ENCODE results near the gene KCNQ2.

The KCNQ2 gene

GRCh38 chr20:63356511-63356910 is 115.9 kb downstream of the KCNQ2 start:
- H2AFZ ChIP-seq (ENCODE audit: low read length, unreplicated experiment) = no peak overlapping the region
- H3K79me2 ChIP-seq (ENCODE audit: control insufficient read depth, insufficient read depth, low read length, unreplicated experiment) = no peaks in the 10 kb centered on the region
- H3K36me3 ChIP-seq (ENCODE audit: insufficient read depth, low read length) = no peaks in the 10 kb centered on the region
- no peaks in the 10 kb centered on the region for H3K4me1 ChIP-seq (ENCODE audit: control insufficient read depth, insufficient read depth, low read length, unreplicated experiment)
- no peak overlapping the region for H3K4me3 ChIP-seq (ENCODE audit: low read depth, low read length)
- H3K27me3 ChIP-seq (ENCODE audit: insufficient read depth, low read length) = peaks cover 14% of the 10 kb centered on the region
- H3K27ac ChIP-seq (ENCODE audit: low read depth, low read length) = no peak overlapping the region

- Histone ChIP-seq H2AFZ (ENCODE audit: low read length, unreplicated experiment) (no peak overlapping the region), H3K79me2 (ENCODE audit: control insufficient read depth, insufficient read depth, low read length, unreplicated experiment) (no peaks in the 10 kb centered on the region), H3K4me1 (ENCODE audit: control insufficient read depth, insufficient read depth, low read length, unreplicated experiment) (no peaks in the 10 kb centered on the region), H3K4me3 (ENCODE audit: low read depth, low read length) (no peak overlapping the region), H3K36me3 (ENCODE audit: insufficient read depth, low read length) (no peaks in the 10 kb centered on the region), H3K27me3 (ENCODE audit: insufficient read depth, low read length) (peaks cover 11% of the 10 kb centered on the region), H3K27ac (ENCODE audit: low read depth, low read length) (no peak overlapping the region)
Observed at GRCh38 chr20:63355781-63356295, 116.6 kb downstream of the KCNQ2 start.

GRCh38 chr20:63354636-63355350 is 117.7 kb downstream of the KCNQ2 start:
- Histone ChIP-seq H3K27me3 (ENCODE audit: insufficient read depth, low read length) (peaks cover under 1% of the 10 kb centered on the region), H3K27ac (ENCODE audit: low read depth, low read length) (no peak overlapping the region), H3K4me1 (ENCODE audit: control insufficient read depth, insufficient read depth, low read length, unreplicated experiment) (no peaks in the 10 kb centered on the region), H2AFZ (ENCODE audit: low read length, unreplicated experiment) (no peak overlapping the region), H3K4me3 (ENCODE audit: low read depth, low read length) (no peak overlapping the region), H3K36me3 (ENCODE audit: insufficient read depth, low read length) (no peaks in the 10 kb centered on the region), H3K79me2 (ENCODE audit: control insufficient read depth, insufficient read depth, low read length, unreplicated experiment) (no peaks in the 10 kb centered on the region)

- H3K36me3 ChIP-seq (ENCODE audit: insufficient read depth, low read length) = no peaks in the 10 kb centered on the region
- no peak overlapping the region for H2AFZ ChIP-seq (ENCODE audit: low read length, unreplicated experiment)
- no peaks in the 10 kb centered on the region for H3K27me3 ChIP-seq (ENCODE audit: insufficient read depth, low read length)
- no peaks in the 10 kb centered on the region for H3K79me2 ChIP-seq (ENCODE audit: control insufficient read depth, insufficient read depth, low read length, unreplicated experiment)
- no peak overlapping the region for H3K4me3 ChIP-seq (ENCODE audit: low read depth, low read length)
- H3K27ac ChIP-seq (ENCODE audit: low read depth, low read length) = no peak overlapping the region
- no peaks in the 10 kb centered on the region for H3K4me1 ChIP-seq (ENCODE audit: control insufficient read depth, insufficient read depth, low read length, unreplicated experiment)
Observed at GRCh38 chr20:63352811-63353221, 119.6 kb downstream of the KCNQ2 start.

GRCh38 chr20:63351811-63352591 is 120.5 kb downstream of the KCNQ2 start:
- no peak overlapping the region for H3K27ac ChIP-seq (ENCODE audit: low read depth, low read length)
- no peaks in the 10 kb centered on the region for H3K4me1 ChIP-seq (ENCODE audit: control insufficient read depth, insufficient read depth, low read length, unreplicated experiment)
- no peaks in the 10 kb centered on the region for H3K27me3 ChIP-seq (ENCODE audit: insufficient read depth, low read length)
- H3K79me2 ChIP-seq (ENCODE audit: control insufficient read depth, insufficient read depth, low read length, unreplicated experiment) = no peaks in the 10 kb centered on the region
- no peaks in the 10 kb centered on the region for H3K36me3 ChIP-seq (ENCODE audit: insufficient read depth, low read length)
- no peak overlapping the region for H2AFZ ChIP-seq (ENCODE audit: low read length, unreplicated experiment)
- H3K4me3 ChIP-seq (ENCODE audit: low read depth, low read length) = no peak overlapping the region

GRCh38 chr20:63351326-63351700 is 121.1 kb downstream of the KCNQ2 start:
- no peak overlapping the region for H3K27ac ChIP-seq (ENCODE audit: low read depth, low read length)
- no peaks in the 10 kb centered on the region for H3K79me2 ChIP-seq (ENCODE audit: control insufficient read depth, insufficient read depth, low read length, unreplicated experiment)
- no peaks in the 10 kb centered on the region for H3K36me3 ChIP-seq (ENCODE audit: insufficient read depth, low read length)
- H3K4me1 ChIP-seq (ENCODE audit: control insufficient read depth, insufficient read depth, low read length, unreplicated experiment) = no peaks in the 10 kb centered on the region
- peaks cover under 1% of the 10 kb centered on the region; the same call in 1 of the 2 replicates for H3K27me3 ChIP-seq (ENCODE audit: insufficient read depth, low read length)
- H2AFZ ChIP-seq (ENCODE audit: low read length, unreplicated experiment) = no peak overlapping the region
- H3K4me3 ChIP-seq (ENCODE audit: low read depth, low read length) = no peak overlapping the region

DNA sequence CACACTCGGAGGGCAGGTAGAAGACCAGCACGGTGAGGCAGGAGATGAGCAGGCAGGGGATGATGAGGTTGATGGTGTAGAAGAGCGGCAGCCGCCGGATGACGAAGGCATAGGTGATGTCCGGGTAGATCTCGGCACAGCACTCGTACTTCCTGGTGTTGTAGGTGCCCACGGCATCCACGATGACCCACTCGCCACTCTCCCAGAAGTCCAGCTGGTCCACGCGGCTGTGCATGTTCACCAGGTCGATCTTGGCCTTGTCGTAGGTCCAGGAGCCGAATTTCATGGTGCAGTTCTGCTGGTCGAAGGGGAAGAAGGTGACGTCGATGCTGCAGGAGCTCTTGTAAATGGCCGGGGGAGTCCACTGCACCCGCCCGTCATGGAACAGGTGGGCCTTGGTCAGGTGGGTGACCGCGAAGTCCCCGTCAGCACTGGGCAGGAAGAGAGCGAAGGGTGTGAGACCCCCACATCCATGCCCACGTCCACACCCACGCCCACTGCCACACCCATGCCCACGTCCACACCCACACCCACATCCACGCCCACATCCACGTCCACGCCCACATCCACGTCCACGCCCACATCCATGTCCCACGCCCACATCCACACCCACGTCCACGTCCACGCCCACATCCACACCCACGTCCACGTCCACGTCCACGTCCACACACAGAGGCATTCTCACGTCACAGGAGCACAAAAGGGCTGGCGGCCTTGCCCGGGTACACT is 121.7 kb downstream of the KCNQ2 start:
- Histone ChIP-seq H3K4me1 (ENCODE audit: control insufficient read depth, insufficient read depth, low read length, unreplicated experiment) (no peaks in the 10 kb centered on the region), H3K4me3 (ENCODE audit: low read depth, low read length) (no peak overlapping the region), H3K79me2 (ENCODE audit: control insufficient read depth, insufficient read depth, low read length, unreplicated experiment) (no peaks in the 10 kb centered on the region), H3K27me3 (ENCODE audit: insufficient read depth, low read length) (peaks cover 6% of the 10 kb centered on the region), H3K36me3 (ENCODE audit: insufficient read depth, low read length) (no peaks in the 10 kb centered on the region), H2AFZ (ENCODE audit: low read length, unreplicated experiment) (no peak overlapping the region), H3K27ac (ENCODE audit: low read depth, low read length) (no peak overlapping the region)
